Mesenchymal stem cell (in vitro differentiated cells and primary cell): ENCODE results near the gene LPP.

Source experiments
- DNase-seq: peaks from one replicate; pipeline ENCODE4 v3.0.0-alpha.2; 2013
- H2AFZ ChIP-seq: one replicate; pipeline ENCODE4 v1.6.1; 2013; ENCODE audit warnings: low read depth, mild to moderate bottlenecking, control low read depth, inconsistent platforms, low read length, moderate library complexity
- H2AK5ac ChIP-seq: 2 replicates; pipeline ENCODE4 v1.6.1; 2013; ENCODE audit warnings: low read length, moderate library complexity, mild to moderate bottlenecking, inconsistent platforms; ENCODE audit not compliant: severe bottlenecking
- H2BK120ac ChIP-seq: one replicate; pipeline ENCODE4 v1.6.1; 2013; ENCODE audit warnings: low read depth, mild to moderate bottlenecking, inconsistent platforms, low read length, moderate library complexity
- H2BK12ac ChIP-seq, 2 experiments: one replicate each; pipeline ENCODE4 v1.6.1; 2013; ENCODE audit warnings: inconsistent platforms in 2 of 2, low read length in 2 of 2, mild to moderate bottlenecking in 2 of 2, moderate library complexity in 2 of 2, control low read depth in 1 of 2
- H2BK15ac ChIP-seq: one replicate; pipeline ENCODE4 v1.6.1; 2013; ENCODE audit warnings: mild to moderate bottlenecking, low read depth, inconsistent platforms; ENCODE audit not compliant: poor library complexity, severe bottlenecking
- H2BK5ac ChIP-seq: 2 replicates; pipeline ENCODE4 v1.6.1; 2013; ENCODE audit warnings: low read depth, mild to moderate bottlenecking, low read length, control low read depth, inconsistent platforms; ENCODE audit not compliant: poor library complexity, severe bottlenecking
- H3K14ac ChIP-seq, 2 experiments: one replicate each; pipeline ENCODE4 v1.6.1; 2013; ENCODE audit warnings: inconsistent platforms in 2 of 2, low read length in 2 of 2, control low read depth in 1 of 2, mild to moderate bottlenecking in 1 of 2, moderate library complexity in 1 of 2
- H3K18ac ChIP-seq, 2 experiments: one replicate each; pipeline ENCODE4 v1.6.1; 2013; ENCODE audit warnings: inconsistent platforms in 2 of 2, low read length in 2 of 2, control low read depth in 1 of 2, low read depth in 1 of 2, mild to moderate bottlenecking in 1 of 2
- H3K23ac ChIP-seq, 2 experiments: one replicate each; pipeline ENCODE4 v1.6.1; 2013; ENCODE audit warnings: inconsistent platforms in 2 of 2, low read length in 2 of 2, mild to moderate bottlenecking in 2 of 2, moderate library complexity in 2 of 2, control low read depth in 1 of 2
- H3K27ac ChIP-seq: 2 replicates; pipeline ENCODE4 v1.5.1; 2013; ENCODE audit warnings: mild to moderate bottlenecking, moderate library complexity, low read length, control low read depth, inconsistent platforms; ENCODE audit not compliant: poor library complexity, severe bottlenecking
- H3K27me3 ChIP-seq, 2 experiments: 2 replicates each; pipeline versions ENCODE4 v1.6.1 to v1.7.0; 2013; ENCODE audit warnings: low read length in 2 of 2, mild to moderate bottlenecking in 2 of 2, moderate library complexity in 2 of 2, control low read depth in 1 of 2, inconsistent platforms in 1 of 2; ENCODE audit not compliant: control insufficient read depth in 1 of 2, insufficient read depth in 1 of 2
- H3K36me3 ChIP-seq, 2 experiments: 2 replicates each; pipeline versions ENCODE4 v1.6.1 to v1.7.0; 2013; ENCODE audit warnings: low read length in 2 of 2, control low read depth in 1 of 2, inconsistent platforms in 1 of 2, low read depth in 1 of 2, mild to moderate bottlenecking in 1 of 2; ENCODE audit not compliant: insufficient read depth in 2 of 2, control insufficient read depth in 1 of 2
- H3K4ac ChIP-seq, 2 experiments: one replicate each; pipeline ENCODE4 v1.6.1; 2013; ENCODE audit warnings: inconsistent platforms in 2 of 2, low read length in 2 of 2, mild to moderate bottlenecking in 2 of 2, moderate library complexity in 2 of 2, control low read depth in 1 of 2, low read depth in 1 of 2
- H3K4me1 ChIP-seq: 2 replicates; pipeline ENCODE4 v1.6.1; 2013; ENCODE audit warnings: low read depth, low read length, control low read depth; ENCODE audit not compliant: control insufficient read depth, insufficient read depth
- H3K4me2 ChIP-seq: 2 replicates; pipeline ENCODE4 v1.6.1; 2013; ENCODE audit warnings: low read length, mild to moderate bottlenecking, inconsistent platforms; ENCODE audit not compliant: poor library complexity, severe bottlenecking
- H3K4me3 ChIP-seq, 2 experiments: 2 replicates each; pipeline versions ENCODE4 v1.5.1 to v1.7.0; 2013; ENCODE audit warnings: low read length in 2 of 2, mild to moderate bottlenecking in 2 of 2, control low read depth in 1 of 2, low read depth in 1 of 2; ENCODE audit not compliant: insufficient read depth in 1 of 2
- H3K79me1 ChIP-seq: replicated peaks from 2 replicates; pipeline ENCODE4 v1.6.1; 2013; ENCODE audit warnings: mild to moderate bottlenecking, control low read depth, low read length, inconsistent platforms; ENCODE audit not compliant: poor library complexity, severe bottlenecking
- H3K9ac ChIP-seq: 2 replicates; pipeline ENCODE4 v1.7.0; 2013; ENCODE audit warnings: mild to moderate bottlenecking, low read length, moderate library complexity
- H3K9me3 ChIP-seq: 2 replicates; pipeline ENCODE4 v1.7.0; 2013; ENCODE audit warnings: mild to moderate bottlenecking, low read length; ENCODE audit not compliant: control insufficient read depth
- H4K8ac ChIP-seq: one replicate; pipeline ENCODE4 v1.6.1; 2013; ENCODE audit warnings: inconsistent platforms, mild to moderate bottlenecking, low read length, moderate library complexity
- H4K91ac ChIP-seq: one replicate; pipeline ENCODE4 v1.6.1; 2013; ENCODE audit warnings: mild to moderate bottlenecking, low read length, inconsistent platforms
- WGBS: methylation state at CpG from one replicate; pipeline ENCODE4 v1.1.7; 2013; ENCODE audit warnings: mixed read lengths; 5-methylcytosine and 5-hydroxymethylcytosine counted together

The LPP gene

GRCh38 chr3:188631291-188632010 lies 477.5 kb downstream of the LPP start:
- H3K14ac ChIP-seq, result no peak overlapping the region
- no peak overlapping the region for H2BK15ac ChIP-seq
- no peak overlapping the region for H3K4me3 ChIP-seq
- peak; percentile 95 for DNase-seq
- H2BK12ac ChIP-seq, result no peak overlapping the region
- peaks cover 3% of the 10 kb centered on the region for H3K4me1 ChIP-seq
- H2BK120ac ChIP-seq, result no peak overlapping the region
- H3K23ac ChIP-seq, result no peak overlapping the region
- H2BK5ac ChIP-seq, result no peak overlapping the region
- no peak overlapping the region for H3K4ac ChIP-seq
- H3K9me3 ChIP-seq, result peaks cover 4% of the 10 kb centered on the region
- peak overlapping the region; percentile 37 for H3K27ac ChIP-seq
- no peak overlapping the region for H4K91ac ChIP-seq
- H4K8ac ChIP-seq, result no peak overlapping the region
- no peak overlapping the region for H3K4me2 ChIP-seq
- 30% methylated on average over 5 of the region's 5 CpGs for WGBS
- H3K9ac ChIP-seq, result no peak overlapping the region
- H2AFZ ChIP-seq, result no peak overlapping the region
- no peaks in the 10 kb centered on the region for H3K36me3 ChIP-seq
- peak overlapping the region; percentile 31 for H2AK5ac ChIP-seq
- peak overlapping the region in 1 of 2 experiments; percentile 4 for H3K18ac ChIP-seq
- H3K79me1 ChIP-seq, result peaks cover 12% of the 10 kb centered on the region
- H3K27me3 ChIP-seq, result no peaks in the 10 kb centered on the region

GRCh38 chr3:188633206-188633605 lies 479.2 kb downstream of the LPP start:
- Histone ChIP-seq H2BK12ac (no peak overlapping the region), H2AFZ (no peak overlapping the region), H3K18ac (no peak overlapping the region), H3K27me3 (no peaks in the 10 kb centered on the region), H3K27ac (no peak overlapping the region), H4K91ac (no peak overlapping the region), H3K36me3 (no peaks in the 10 kb centered on the region), H3K23ac (no peak overlapping the region), H3K4ac (no peak overlapping the region), H3K79me1 (peaks cover 12% of the 10 kb centered on the region), H3K14ac (no peak overlapping the region), H4K8ac (no peak overlapping the region), H3K9ac (no peak overlapping the region), H3K4me1 (peaks cover 2% of the 10 kb centered on the region), H3K4me2 (no peak overlapping the region), H3K9me3 (peaks cover 4% of the 10 kb centered on the region), H2BK5ac (no peak overlapping the region), H2AK5ac (no peak overlapping the region), H2BK120ac (no peak overlapping the region), H2BK15ac (no peak overlapping the region), H3K4me3 (no peak overlapping the region)
- 100% methylated on average over 3 of the region's 4 CpGs for WGBS
- DNase-seq, result no peak

- H3K36me3 ChIP-seq, result no peaks in the 10 kb centered on the region
- 98% methylated on average over 8 of the region's 8 CpGs for WGBS
- H4K91ac ChIP-seq, result no peak overlapping the region
- no peak overlapping the region for H3K4ac ChIP-seq
- no peak overlapping the region for H2BK12ac ChIP-seq
- no peak overlapping the region for H3K23ac ChIP-seq
- peaks cover 2% of the 10 kb centered on the region for H3K4me1 ChIP-seq
- H3K9ac ChIP-seq, result no peak overlapping the region
- no peak overlapping the region for H4K8ac ChIP-seq
- H2AK5ac ChIP-seq, result no peak overlapping the region
- no peaks in the 10 kb centered on the region for H3K27me3 ChIP-seq
- H3K4me3 ChIP-seq, result no peak overlapping the region
- H2BK120ac ChIP-seq, result no peak overlapping the region
- H2AFZ ChIP-seq, result no peak overlapping the region
- H3K4me2 ChIP-seq, result no peak overlapping the region
- peaks cover 4% of the 10 kb centered on the region for H3K9me3 ChIP-seq
- no peak overlapping the region for H3K18ac ChIP-seq
- H3K79me1 ChIP-seq, result peaks cover 12% of the 10 kb centered on the region
- H2BK5ac ChIP-seq, result no peak overlapping the region
- DNase-seq, result no peak
- H3K14ac ChIP-seq, result no peak overlapping the region
- H3K27ac ChIP-seq, result no peak overlapping the region
- H2BK15ac ChIP-seq, result no peak overlapping the region
These were observed 480.3 kb downstream of the LPP start for GRCh38 chr3:188634285-188634684.

GRCh38 chr3:188635258-188636042 lies 481.5 kb downstream of the LPP start:
- Histone ChIP-seq H2AFZ (no peak overlapping the region), H3K27me3 (no peaks in the 10 kb centered on the region), H3K4me3 (no peak overlapping the region), H3K23ac (no peak overlapping the region), H3K27ac (no peak overlapping the region), H3K4ac (peak overlapping the region in 1 of 2 experiments; percentile 24), H4K91ac (no peak overlapping the region), H3K9ac (no peak overlapping the region), H3K18ac (no peak overlapping the region), H2BK5ac (no peak overlapping the region), H3K9me3 (no peaks in the 10 kb centered on the region), H2BK15ac (no peak overlapping the region), H3K14ac (no peak overlapping the region), H2BK12ac (no peak overlapping the region), H3K79me1 (peaks cover 12% of the 10 kb centered on the region), H3K36me3 (no peaks in the 10 kb centered on the region), H3K4me2 (no peak overlapping the region), H3K4me1 (peaks cover 2% of the 10 kb centered on the region), H4K8ac (no peak overlapping the region), H2AK5ac (no peak overlapping the region), H2BK120ac (no peak overlapping the region)
- 75% methylated on average over 8 of the region's 10 CpGs for WGBS
- DNase-seq, result peak; percentile 39
